Breast epithelium (tissue), 3 donors: Measurements from ENCODE around the gene TBCK.

Experiments
- POLR2A ChIP-seq: fragments of 450-650 bp; IDR thresholded peaks from one replicate; pipeline ENCODE4 v1.6.1; 2016; ENCODE audit warnings: antibody characterized with exemption, mild to moderate bottlenecking, moderate library complexity
- POLR2AphosphoS5 ChIP-seq, 3 donors: sonication (generic); formaldehyde crosslinking; IDR thresholded peaks; one replicate each; pipeline ENCODE4 v1.6.1; 2017; ENCODE audit warnings: antibody characterized with exemption in 3 of 3
- TF ChIP-seq, protein P1 (sequence below), 3 donors: fragments of 450-650 bp; IDR thresholded peaks; one replicate each; pipeline ENCODE4 v1.5.1; 2016 to 2017; ENCODE audit warnings: antibody characterized with exemption in 3 of 3, mild to moderate bottlenecking in 3 of 3, moderate library complexity in 3 of 3

DNA sequence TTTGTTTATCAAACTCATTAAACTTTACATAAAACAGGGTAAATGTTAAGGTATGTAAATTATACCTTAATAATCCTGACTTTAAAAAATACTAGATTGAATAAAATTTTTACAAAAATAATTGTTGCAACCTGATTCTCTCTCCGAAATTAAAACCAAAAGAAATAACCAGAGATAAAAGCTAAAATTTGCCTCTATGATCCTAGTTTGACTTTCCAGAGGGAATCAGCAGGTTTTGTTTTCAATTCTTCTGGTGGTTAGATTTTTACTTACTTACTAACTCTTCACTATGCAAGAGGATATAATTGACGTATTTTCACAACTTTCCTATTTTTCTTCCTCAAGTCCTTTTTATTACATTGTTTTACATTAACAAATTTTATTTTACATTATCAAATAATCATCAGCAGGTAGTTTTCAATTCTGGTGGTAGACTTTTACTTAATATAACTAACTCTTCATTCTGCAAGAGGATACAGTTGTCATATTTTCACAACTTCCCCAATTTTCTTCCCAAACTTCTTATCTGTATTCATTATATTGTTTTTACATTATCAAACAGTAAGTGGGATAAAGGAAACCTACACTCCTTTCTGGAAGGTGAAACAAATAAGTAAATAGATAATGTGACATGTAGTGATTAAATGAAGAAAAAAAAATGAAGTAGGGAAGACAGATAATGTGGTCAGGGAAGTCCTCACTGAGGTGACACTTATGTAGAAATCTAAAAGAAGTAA, 52.2 kb downstream of the TBCK start:
- TF ChIP-seq POLR2A, result no peak
- TF ChIP-seq, protein P1, sequence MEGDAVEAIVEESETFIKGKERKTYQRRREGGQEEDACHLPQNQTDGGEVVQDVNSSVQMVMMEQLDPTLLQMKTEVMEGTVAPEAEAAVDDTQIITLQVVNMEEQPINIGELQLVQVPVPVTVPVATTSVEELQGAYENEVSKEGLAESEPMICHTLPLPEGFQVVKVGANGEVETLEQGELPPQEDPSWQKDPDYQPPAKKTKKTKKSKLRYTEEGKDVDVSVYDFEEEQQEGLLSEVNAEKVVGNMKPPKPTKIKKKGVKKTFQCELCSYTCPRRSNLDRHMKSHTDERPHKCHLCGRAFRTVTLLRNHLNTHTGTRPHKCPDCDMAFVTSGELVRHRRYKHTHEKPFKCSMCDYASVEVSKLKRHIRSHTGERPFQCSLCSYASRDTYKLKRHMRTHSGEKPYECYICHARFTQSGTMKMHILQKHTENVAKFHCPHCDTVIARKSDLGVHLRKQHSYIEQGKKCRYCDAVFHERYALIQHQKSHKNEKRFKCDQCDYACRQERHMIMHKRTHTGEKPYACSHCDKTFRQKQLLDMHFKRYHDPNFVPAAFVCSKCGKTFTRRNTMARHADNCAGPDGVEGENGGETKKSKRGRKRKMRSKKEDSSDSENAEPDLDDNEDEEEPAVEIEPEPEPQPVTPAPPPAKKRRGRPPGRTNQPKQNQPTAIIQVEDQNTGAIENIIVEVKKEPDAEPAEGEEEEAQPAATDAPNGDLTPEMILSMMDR (IDR thresholded peaks at IDR 0.05), result no peak
- no peak for TF ChIP-seq POLR2AphosphoS5 (IDR thresholded peaks at IDR 0.05)
